H9 (cell line): ENCODE results near the gene ZBTB20. TPM values are rescaled to one million over a fixed set of nuclear protein-coding genes. Genes with fewer than 3 reads are reported as not detected.

Experiments
- DNase-seq: peaks from one replicate; pipeline ENCODE4 v3.0.0-alpha.2; 2017
- H2AFZ ChIP-seq: one replicate; pipeline ENCODE4 v1.6.1; 2013; ENCODE audit warnings: mild to moderate bottlenecking, low read length, control low read depth, moderate library complexity
- H2AK5ac ChIP-seq: 2 replicates; pipeline ENCODE4 v1.6.1; 2013; ENCODE audit warnings: low read length, control low read depth, mixed read lengths; ENCODE audit not compliant: insufficient read length
- H2BK120ac ChIP-seq: one replicate; pipeline ENCODE4 v1.6.1; 2013; ENCODE audit warnings: low read depth, mild to moderate bottlenecking, low read length, control low read depth, inconsistent platforms; ENCODE audit not compliant: poor library complexity, severe bottlenecking
- H2BK12ac ChIP-seq: 2 replicates; pipeline ENCODE4 v1.6.1; 2013; ENCODE audit warnings: low read length, control low read depth, mixed read lengths, low read depth; ENCODE audit not compliant: insufficient read length
- H2BK15ac ChIP-seq: 2 replicates; pipeline ENCODE4 v1.6.1; 2013; ENCODE audit warnings: low read depth, low read length, control low read depth
- H2BK20ac ChIP-seq: one replicate; pipeline ENCODE4 v1.6.1; 2013; ENCODE audit warnings: low read depth, mild to moderate bottlenecking, low read length, control low read depth, inconsistent platforms; ENCODE audit not compliant: poor library complexity, severe bottlenecking
- H2BK5ac ChIP-seq: 2 replicates; pipeline ENCODE4 v1.6.1; 2013; ENCODE audit warnings: low read length, control low read depth, mixed read lengths; ENCODE audit not compliant: insufficient read length
- H3K14ac ChIP-seq: 2 replicates; pipeline ENCODE4 v1.6.1; 2013; ENCODE audit warnings: low read length, control low read depth; ENCODE audit not compliant: insufficient read depth
- H3K18ac ChIP-seq: 2 replicates; pipeline ENCODE4 v1.6.1; 2013; ENCODE audit warnings: low read depth, mild to moderate bottlenecking, mixed read lengths, low read length, control low read depth; ENCODE audit not compliant: insufficient read length
- H3K23ac ChIP-seq: 2 replicates; pipeline ENCODE4 v1.6.1; 2013; ENCODE audit warnings: low read length, control low read depth, mixed read lengths, low read depth; ENCODE audit not compliant: insufficient read length
- H3K23me2 ChIP-seq: 2 replicates; pipeline ENCODE4 v1.6.1; 2013; ENCODE audit warnings: low read depth, mild to moderate bottlenecking, mixed read lengths, low read length, control low read depth; ENCODE audit not compliant: insufficient read length, poor library complexity, severe bottlenecking
- H3K27ac ChIP-seq: 2 replicates; pipeline ENCODE4 v1.5.1; 2013; ENCODE audit warnings: low read length, control low read depth, mixed read lengths, low read depth; ENCODE audit not compliant: insufficient read length
- H3K27me3 ChIP-seq: 2 replicates; pipeline ENCODE4 v1.6.1; 2013; ENCODE audit warnings: low read length, control low read depth, inconsistent platforms; ENCODE audit not compliant: insufficient read depth
- H3K4ac ChIP-seq: 2 replicates; pipeline ENCODE4 v1.6.1; 2013; ENCODE audit warnings: low read depth, mild to moderate bottlenecking, control low read depth, inconsistent platforms, low read length, moderate library complexity
- H3K4me1 ChIP-seq: 2 replicates; pipeline ENCODE4 v1.6.1; 2013; ENCODE audit warnings: low read length, control low read depth, inconsistent platforms; ENCODE audit not compliant: insufficient read depth
- H3K4me2 ChIP-seq: 2 replicates; pipeline ENCODE4 v1.6.1; 2013; ENCODE audit warnings: low read length, control low read depth, mixed read lengths; ENCODE audit not compliant: insufficient read length, insufficient read depth
- H3K56ac ChIP-seq: 2 replicates; pipeline ENCODE4 v1.6.1; 2013; ENCODE audit warnings: low read depth, mild to moderate bottlenecking, mixed read lengths, low read length, control low read depth; ENCODE audit not compliant: insufficient read length
- H3K79me1 ChIP-seq: 2 replicates; pipeline ENCODE4 v1.6.1; 2013; ENCODE audit warnings: low read depth, mild to moderate bottlenecking, moderate library complexity, low read length, control low read depth, inconsistent platforms; ENCODE audit not compliant: insufficient read depth, poor library complexity, severe bottlenecking
- H3K79me2 ChIP-seq: 2 replicates; pipeline ENCODE4 v1.6.1; 2013; ENCODE audit warnings: low read length, control low read depth, inconsistent platforms; ENCODE audit not compliant: insufficient read depth
- H3K9ac ChIP-seq: 2 replicates; pipeline ENCODE4 v1.6.1; 2013; ENCODE audit warnings: low read length, control low read depth, mixed read lengths; ENCODE audit not compliant: insufficient read length; ENCODE audit errors: extremely low read depth
- H3K9me3 ChIP-seq: one replicate; pipeline ENCODE4 v1.6.1; 2013; ENCODE audit warnings: low read depth, low read length, inconsistent platforms; ENCODE audit not compliant: control insufficient read depth
- H3T11ph ChIP-seq: one replicate; pipeline ENCODE4 v1.6.1; 2013; ENCODE audit warnings: mild to moderate bottlenecking, low read length, control low read depth, inconsistent platforms
- H4K20me1 ChIP-seq: one replicate; pipeline ENCODE4 v1.6.1; 2013; ENCODE audit not compliant: control insufficient read depth, insufficient read length, insufficient read depth
- H4K5ac ChIP-seq: 2 replicates; pipeline ENCODE4 v1.6.1; 2013; ENCODE audit warnings: low read depth, mild to moderate bottlenecking, mixed read lengths, low read length, control low read depth; ENCODE audit not compliant: insufficient read length
- H4K8ac ChIP-seq: replicated peaks from 2 replicates; pipeline ENCODE4 v1.6.1; 2013; ENCODE audit warnings: low read length, control low read depth, mixed read lengths, low read depth; ENCODE audit not compliant: insufficient read length
- H4K91ac ChIP-seq: 2 replicates; pipeline ENCODE4 v1.6.1; 2013; ENCODE audit warnings: low read depth, mild to moderate bottlenecking, moderate library complexity, mixed read lengths, low read length, control low read depth; ENCODE audit not compliant: insufficient read length
- H3K27ac Mint-ChIP-seq, 3 experiments: 2 replicates in 2 of 3; 3 replicates in 1 of 3; pipeline ENCODE4 v1.8.0; 2020 to 2021; ENCODE audit warnings: mixed read lengths in 3 of 3, mild to moderate bottlenecking in 1 of 3, moderate library complexity in 1 of 3
- H3K27me3 Mint-ChIP-seq: 2 replicates; pipeline ENCODE4 v1.8.0; 2021; ENCODE audit warnings: low read depth, mild to moderate bottlenecking, moderate library complexity, mixed read lengths
- H3K36me3 Mint-ChIP-seq, 3 experiments: 2 replicates in 2 of 3; 3 replicates in 1 of 3; pipeline ENCODE4 v1.8.0; 2020 to 2021; ENCODE audit warnings: low read depth in 3 of 3, mixed read lengths in 3 of 3; ENCODE audit not compliant: insufficient read depth in 1 of 3
- H3K4me1 Mint-ChIP-seq, 2 experiments: 2 replicates each; pipeline ENCODE4 v1.8.0; 2020; ENCODE audit warnings: mixed read lengths in 2 of 2
- H3K4me3 Mint-ChIP-seq, 2 experiments: 2 replicates in 1 of 2; 3 replicates in 1 of 2; pipeline ENCODE4 v1.8.0; 2020 to 2021; ENCODE audit warnings: mild to moderate bottlenecking in 2 of 2, mixed read lengths in 2 of 2, moderate library complexity in 1 of 2
- H3K9me3 Mint-ChIP-seq, 2 experiments: 2 replicates in 1 of 2; 3 replicates in 1 of 2; pipeline ENCODE4 v1.8.0; 2020; ENCODE audit warnings: mild to moderate bottlenecking in 2 of 2, mixed read lengths in 2 of 2, moderate library complexity in 1 of 2
- CTCF ChIP-seq: fragments of 200-600 bp; sonication (generic); conservative IDR thresholded peaks from 3 replicates; pipeline ENCODE4 v1.8.0; 2021; ENCODE audit warnings: antibody characterized with exemption, mild to moderate bottlenecking
- WGBS: extraction: QIAGEN DNeasy Blood & Tissue Kit; methylation state at CpG from one replicate; pipeline ENCODE4 v1.1.7; 2013; ENCODE audit warnings: missing lambda C conversion rate, low lambda C conversion rate, mixed read lengths; ENCODE audit not compliant: insufficient read length; ENCODE audit errors: extremely low coverage; 5-methylcytosine and 5-hydroxymethylcytosine counted together
- total RNA-seq: library from RNA; stranded (reverse); gene quantifications from 2 replicates; pipeline ENCODE4 v1.2.1, GENCODE V29; 2021

The ZBTB20 gene
- total RNA-seq, 1 experiment from 2014 or later = 0.70 TPM

GRCh38 chr3:114308830-114309229 lies 838.3 kb downstream of the ZBTB20 start:
- H3K79me2 ChIP-seq = no peaks in the 10 kb centered on the region
- no peak overlapping the region for H3K14ac ChIP-seq
- H3K18ac ChIP-seq = no peak overlapping the region
- H2BK12ac ChIP-seq = no peak overlapping the region
- no peak overlapping the region for H3K4me2 ChIP-seq
- no peak overlapping the region for H2BK120ac ChIP-seq
- no peaks in the 10 kb centered on the region for H3K9me3 ChIP-seq
- H2BK20ac ChIP-seq = no peak overlapping the region
- H3T11ph ChIP-seq = no peak overlapping the region
- H3K4me1 ChIP-seq = no peaks in the 10 kb centered on the region
- no peak for DNase-seq
- no peak overlapping the region for H3K9ac ChIP-seq
- H3K79me1 ChIP-seq = no peaks in the 10 kb centered on the region
- H3K4me3 Mint-ChIP-seq = no peak overlapping the region
- no peak overlapping the region for H4K5ac ChIP-seq
- no peak overlapping the region for H3K56ac ChIP-seq
- H3K27ac Mint-ChIP-seq = no peak overlapping the region
- no peaks in the 10 kb centered on the region for H4K20me1 ChIP-seq
- no peak overlapping the region for H2BK5ac ChIP-seq
- no peak overlapping the region for H3K27ac ChIP-seq
- no peaks in the 10 kb centered on the region for H3K4me1 Mint-ChIP-seq
- no peaks in the 10 kb centered on the region for H3K36me3 Mint-ChIP-seq
- no peaks in the 10 kb centered on the region for H3K9me3 Mint-ChIP-seq
- no peak overlapping the region for H4K91ac ChIP-seq
- H3K27me3 ChIP-seq = no peaks in the 10 kb centered on the region
- no peak overlapping the region for H2AFZ ChIP-seq
- no peak overlapping the region for H3K4ac ChIP-seq
- no peak overlapping the region for H3K23ac ChIP-seq
- WGBS = no CpG with 5 or more reads among the region's 5 CpGs
- H3K27me3 Mint-ChIP-seq = no peaks in the 10 kb centered on the region
- H2AK5ac ChIP-seq = no peak overlapping the region
- no peaks in the 10 kb centered on the region for H3K23me2 ChIP-seq
- TF ChIP-seq CTCF = no peak
- no peak overlapping the region for H4K8ac ChIP-seq
- H2BK15ac ChIP-seq = no peak overlapping the region
